Upper lobe of left lung (tissue), 4 donors: Measurements from ENCODE around the gene ACACB.

Experiments used
- POLR2A ChIP-seq, 4 donors: fragments of 450-650 bp; IDR thresholded peaks; one replicate each; pipeline ENCODE4 v1.5.1; 2016 to 2017; ENCODE audit warnings: antibody characterized with exemption in 4 of 4, mild to moderate bottlenecking in 2 of 4
- POLR2AphosphoS5 ChIP-seq, 2 donors: sonication (generic); formaldehyde crosslinking; IDR thresholded peaks; one replicate each; pipeline ENCODE4 v1.5.1; 2017; ENCODE audit warnings: antibody characterized with exemption in 2 of 2
- TF ChIP-seq, protein P1 (sequence below), 6 experiments: fragments of 450-650 bp in 4 of 6; fragments of 200-600 bp in 2 of 6; sonication (generic) in 2 of 6; IDR thresholded peaks; one replicate each; pipeline ENCODE4 v1.5.1; 2016 to 2019; ENCODE audit warnings: antibody characterized with exemption in 6 of 6

DNA sequence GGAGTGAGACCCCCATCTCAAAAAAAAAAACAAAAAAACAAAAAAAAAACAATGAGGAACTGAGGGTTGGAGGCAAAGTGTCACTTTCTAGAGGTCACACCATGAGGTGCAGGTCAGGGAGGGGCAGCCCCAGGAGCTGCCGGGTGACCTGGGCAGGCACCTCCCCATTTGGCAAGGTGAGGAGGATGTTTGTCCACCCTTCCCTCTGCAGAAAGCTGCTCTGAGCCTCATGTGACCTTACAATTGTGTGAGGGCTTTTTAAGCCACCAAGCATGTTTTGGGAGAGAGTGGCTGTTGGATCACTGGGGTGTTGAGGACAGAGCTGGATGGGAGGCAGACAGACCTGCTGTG lies 143.1 kb downstream of the ACACB start:
- TF ChIP-seq POLR2A (IDR thresholded peaks at IDR 0.05) (no peak), POLR2AphosphoS5 (IDR thresholded peaks at IDR 0.05) (no peak)
- TF ChIP-seq, protein P1, sequence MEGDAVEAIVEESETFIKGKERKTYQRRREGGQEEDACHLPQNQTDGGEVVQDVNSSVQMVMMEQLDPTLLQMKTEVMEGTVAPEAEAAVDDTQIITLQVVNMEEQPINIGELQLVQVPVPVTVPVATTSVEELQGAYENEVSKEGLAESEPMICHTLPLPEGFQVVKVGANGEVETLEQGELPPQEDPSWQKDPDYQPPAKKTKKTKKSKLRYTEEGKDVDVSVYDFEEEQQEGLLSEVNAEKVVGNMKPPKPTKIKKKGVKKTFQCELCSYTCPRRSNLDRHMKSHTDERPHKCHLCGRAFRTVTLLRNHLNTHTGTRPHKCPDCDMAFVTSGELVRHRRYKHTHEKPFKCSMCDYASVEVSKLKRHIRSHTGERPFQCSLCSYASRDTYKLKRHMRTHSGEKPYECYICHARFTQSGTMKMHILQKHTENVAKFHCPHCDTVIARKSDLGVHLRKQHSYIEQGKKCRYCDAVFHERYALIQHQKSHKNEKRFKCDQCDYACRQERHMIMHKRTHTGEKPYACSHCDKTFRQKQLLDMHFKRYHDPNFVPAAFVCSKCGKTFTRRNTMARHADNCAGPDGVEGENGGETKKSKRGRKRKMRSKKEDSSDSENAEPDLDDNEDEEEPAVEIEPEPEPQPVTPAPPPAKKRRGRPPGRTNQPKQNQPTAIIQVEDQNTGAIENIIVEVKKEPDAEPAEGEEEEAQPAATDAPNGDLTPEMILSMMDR (IDR thresholded peaks at IDR 0.05): no peak
